ENCODE data around the gene MSL2.

GRCh38 chr3:136136454-136136853 is 59.7 kb downstream of the MSL2 start:
- no peak for TF ChIP-seq CTCF (conservative IDR thresholded peaks at IDR 0.05; ENCODE audit: low read length)
- TF ChIP-seq EZH2phosphoT487 (IDR thresholded peaks at IDR 0.05; ENCODE audit: borderline replicate concordance, low read depth, low read length) = no peak

Data from OCI-LY7 (cell line).